IMR-90 (cell line): ENCODE data around the gene TTC39C.

Experiments used
- FOS ChIP-seq: fragments of 150-350 bp; IDR thresholded peaks from 2 replicates; pipeline ENCODE4 v1.6.1; 2016; ENCODE audit warnings: low read depth, low read length
- MAFK ChIP-seq: IDR thresholded peaks from 2 replicates; pipeline ENCODE4 v1.6.1; 2012; ENCODE audit warnings: low read depth, low read length, improper control_type of control experiment
- NFE2L2 ChIP-seq: fragments of 150-350 bp; IDR thresholded peaks from 2 replicates; pipeline ENCODE4 v1.6.1; 2016; ENCODE audit warnings: low read depth, mild to moderate bottlenecking, low read length
- POLR2A ChIP-seq: IDR thresholded peaks from 2 replicates; pipeline ENCODE4 v1.6.1; 2012; ENCODE audit warnings: mild to moderate bottlenecking, low read depth, low read length
- RCOR1 ChIP-seq: IDR thresholded peaks from 2 replicates; pipeline ENCODE4 v1.6.1; 2012; ENCODE audit warnings: mild to moderate bottlenecking, low read length, improper control_type of control experiment; ENCODE audit not compliant: insufficient replicate concordance
- RFX5 ChIP-seq: IDR thresholded peaks from 2 replicates; pipeline ENCODE4 v1.8.0; 2012; ENCODE audit warnings: low read depth, mild to moderate bottlenecking, low read length, moderate library complexity
- SMC3 ChIP-seq: fragments of 150-350 bp; IDR thresholded peaks from 2 replicates; pipeline ENCODE4 v1.6.1; 2016; ENCODE audit warnings: low read depth, mild to moderate bottlenecking, antibody characterized with exemption, low read length, moderate library complexity
- TF ChIP-seq, protein P1 (sequence below): conservative IDR thresholded peaks from 2 replicates; pipeline ENCODE4 v1.5.1; 2012; ENCODE audit warnings: mild to moderate bottlenecking, low read depth, low read length, improper control_type of control experiment
- TF ChIP-seq, protein P2 (sequence below): fragments of 150-350 bp; IDR thresholded peaks from 2 replicates; pipeline ENCODE4 v1.6.1; 2017; ENCODE audit warnings: mild to moderate bottlenecking, antibody characterized with exemption, low read length, low read depth

DNA sequence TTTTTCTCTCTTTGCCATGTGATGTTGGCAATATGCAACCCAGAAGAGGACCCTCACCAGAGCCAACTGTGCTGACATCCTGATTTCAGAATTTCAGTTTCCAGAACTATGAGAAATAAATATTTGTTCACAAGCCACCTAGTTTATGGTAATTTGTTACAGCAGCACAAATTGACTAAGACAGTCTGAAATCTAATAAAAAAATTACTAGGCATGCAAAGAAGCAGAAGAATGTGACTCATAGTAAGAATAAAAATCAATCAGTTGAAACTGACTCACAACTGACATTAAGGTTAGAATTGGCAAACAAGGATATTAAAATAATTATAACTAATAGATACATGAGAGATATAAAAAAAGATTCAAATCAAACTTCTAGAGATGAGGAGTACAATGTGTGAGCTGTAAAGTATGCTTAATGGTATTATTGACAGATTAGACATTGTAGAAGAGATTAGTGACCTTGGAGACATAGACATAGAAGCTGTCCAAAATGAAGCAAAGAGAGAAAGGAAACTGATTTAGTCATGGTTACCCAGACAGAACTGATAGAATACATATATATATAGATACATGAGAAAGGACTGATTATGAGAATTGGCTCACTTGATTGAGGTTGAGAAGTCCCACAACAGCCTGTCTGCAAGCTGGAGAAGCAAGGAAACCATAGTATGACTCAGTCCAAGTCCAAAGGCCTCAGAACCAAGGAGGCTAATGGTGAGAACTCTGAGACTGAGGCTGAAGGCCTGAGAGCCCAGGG, 27.8 kb upstream of the TTC39C start:
- TF ChIP-seq, protein P1, sequence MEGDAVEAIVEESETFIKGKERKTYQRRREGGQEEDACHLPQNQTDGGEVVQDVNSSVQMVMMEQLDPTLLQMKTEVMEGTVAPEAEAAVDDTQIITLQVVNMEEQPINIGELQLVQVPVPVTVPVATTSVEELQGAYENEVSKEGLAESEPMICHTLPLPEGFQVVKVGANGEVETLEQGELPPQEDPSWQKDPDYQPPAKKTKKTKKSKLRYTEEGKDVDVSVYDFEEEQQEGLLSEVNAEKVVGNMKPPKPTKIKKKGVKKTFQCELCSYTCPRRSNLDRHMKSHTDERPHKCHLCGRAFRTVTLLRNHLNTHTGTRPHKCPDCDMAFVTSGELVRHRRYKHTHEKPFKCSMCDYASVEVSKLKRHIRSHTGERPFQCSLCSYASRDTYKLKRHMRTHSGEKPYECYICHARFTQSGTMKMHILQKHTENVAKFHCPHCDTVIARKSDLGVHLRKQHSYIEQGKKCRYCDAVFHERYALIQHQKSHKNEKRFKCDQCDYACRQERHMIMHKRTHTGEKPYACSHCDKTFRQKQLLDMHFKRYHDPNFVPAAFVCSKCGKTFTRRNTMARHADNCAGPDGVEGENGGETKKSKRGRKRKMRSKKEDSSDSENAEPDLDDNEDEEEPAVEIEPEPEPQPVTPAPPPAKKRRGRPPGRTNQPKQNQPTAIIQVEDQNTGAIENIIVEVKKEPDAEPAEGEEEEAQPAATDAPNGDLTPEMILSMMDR: no peak
- TF ChIP-seq RCOR1 (no peak), POLR2A (no peak), NFE2L2 (no peak), MAFK (no peak), RFX5 (no peak), SMC3 (no peak), FOS (no peak)
- TF ChIP-seq, protein P2, sequence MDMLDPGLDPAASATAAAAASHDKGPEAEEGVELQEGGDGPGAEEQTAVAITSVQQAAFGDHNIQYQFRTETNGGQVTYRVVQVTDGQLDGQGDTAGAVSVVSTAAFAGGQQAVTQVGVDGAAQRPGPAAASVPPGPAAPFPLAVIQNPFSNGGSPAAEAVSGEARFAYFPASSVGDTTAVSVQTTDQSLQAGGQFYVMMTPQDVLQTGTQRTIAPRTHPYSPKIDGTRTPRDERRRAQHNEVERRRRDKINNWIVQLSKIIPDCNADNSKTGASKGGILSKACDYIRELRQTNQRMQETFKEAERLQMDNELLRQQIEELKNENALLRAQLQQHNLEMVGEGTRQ: no peak
